ENCODE results near the gene FREM2. TPM values are rescaled to one million over a fixed set of nuclear protein-coding genes. Genes with fewer than 3 reads are reported as not detected.
A peak's percentile ranks its signal among the peaks of the same experiment; 100 is the strongest.

The FREM2 gene
- total and polyA plus RNA-seq, 7 donors: 0.18 to 9.4 (median 2.2) TPM

DNA sequence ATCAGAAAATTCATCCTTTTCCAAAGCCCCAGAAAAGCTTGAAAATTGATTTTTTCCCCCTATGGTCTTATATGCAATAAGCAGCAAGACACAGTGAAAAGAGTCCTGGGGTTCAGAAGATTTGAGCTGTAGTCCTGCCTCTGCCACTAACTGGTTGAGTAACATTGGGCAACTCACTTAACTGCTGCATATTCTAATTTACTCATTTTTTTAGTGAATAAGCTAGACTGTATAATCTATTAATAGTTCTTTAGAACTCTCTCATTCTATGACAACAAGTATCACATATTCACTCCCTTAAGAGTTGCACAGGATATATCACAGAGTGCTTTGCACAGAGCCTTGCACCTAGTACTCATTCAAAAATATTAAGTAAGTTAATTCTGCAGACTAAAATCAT lies 192.9 kb downstream of the FREM2 start:
- no peaks in the 10 kb centered on the region for H3K9me3 ChIP-seq
- intact Hi-C loops (cut with DNase I): loop anchor here (10.0 kb wide), 2 partner anchors 135 to 195 kb away; partner anchors contain the start of gene FREM2 (in 1 of the 2)
- no peak overlapping the region for H3K27ac ChIP-seq
- no peaks in the 10 kb centered on the region for H3K4me1 ChIP-seq
- no peak for TF ChIP-seq CTCF (IDR thresholded peaks at IDR 0.05)
- no peak overlapping the region for H3K4me3 ChIP-seq
- H3K27me3 ChIP-seq (ENCODE audit: insufficient read depth in 3 of 3, low read length in 2 of 3): no peaks in the 10 kb centered on the region
- DNase-seq (no peak), ATAC-seq (no peak)
- H3K36me3 ChIP-seq (ENCODE audit: insufficient read depth in 1 of 2, low read depth in 1 of 2): peaks cover 2 to 34% of the 10 kb centered on the region in 2 donors

DNA sequence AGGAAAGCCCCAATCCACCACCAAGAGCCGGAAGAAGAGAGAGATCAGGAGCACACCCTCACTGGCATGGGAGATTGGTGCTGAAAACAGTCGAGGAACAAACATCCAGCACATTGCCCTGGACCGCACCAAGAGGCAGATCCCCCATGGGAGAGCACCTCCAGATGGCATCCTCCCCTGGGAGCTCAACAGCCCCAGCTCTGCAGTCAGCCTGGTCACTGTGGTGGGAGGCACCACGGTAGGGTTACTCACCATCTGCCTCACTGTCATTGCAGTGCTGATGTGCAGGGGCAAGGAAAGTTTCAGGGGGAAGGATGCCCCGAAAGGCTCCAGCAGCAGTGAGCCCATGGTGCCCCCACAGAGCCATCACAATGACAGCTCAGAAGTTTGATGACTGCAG lies 193.5 kb downstream of the FREM2 start:
- no peak for DNase-seq

GRCh38 chr13:38883783-38884182 lies 196.9 kb downstream of the FREM2 start:
- WGBS, 3 donors: 47 to 63% (median 55%) methylated on average over 2 of the region's 2 CpGs
- DNase-seq (no peak), ATAC-seq (no peak)
- no peaks in the 10 kb centered on the region for H3K27me3 ChIP-seq (ENCODE audit: insufficient read depth in 3 of 3, low read length in 2 of 3)
- TF ChIP-seq CTCF (IDR thresholded peaks at IDR 0.05): no peak
- H3K9me3 ChIP-seq: no peaks in the 10 kb centered on the region
- no peak overlapping the region for H3K4me3 ChIP-seq
- peaks cover 2 to 13% of the 10 kb centered on the region in 2 donors for H3K36me3 ChIP-seq (ENCODE audit: insufficient read depth in 1 of 2, low read depth in 1 of 2)
- no peak overlapping the region for H3K27ac ChIP-seq
- intact Hi-C loops (cut with DNase I): no loop called here
- H3K4me1 ChIP-seq: no peaks in the 10 kb centered on the region

More for the DNA sequence above, 193.5 kb downstream of the FREM2 start:
- Histone ChIP-seq H3K4me1 (no peaks in the 10 kb centered on the region), H3K27ac (no peak overlapping the region), H3K4me3 (no peak overlapping the region), H3K9me3 (no peaks in the 10 kb centered on the region), H3K36me3 (ENCODE audit: insufficient read depth in 1 of 2, low read depth in 1 of 2) (peaks cover 2 to 34% of the 10 kb centered on the region in 2 donors), H3K27me3 (ENCODE audit: insufficient read depth in 3 of 3, low read length in 2 of 3) (no peaks in the 10 kb centered on the region)
- intact Hi-C loops (cut with DNase I): no loop called here
- no peak for TF ChIP-seq CTCF (IDR thresholded peaks at IDR 0.05)
- no peak for ATAC-seq
- WGBS, 3 donors: 82 to 93% (median 83%) methylated on average over 5 of the region's 5 CpGs

GRCh38 chr13:38888309-38888708 lies 201.4 kb downstream of the FREM2 start:
- Histone ChIP-seq H3K36me3 (ENCODE audit: insufficient read depth in 1 of 2, low read depth in 1 of 2) (no peaks in the 10 kb centered on the region), H3K27ac (no peak overlapping the region), H3K27me3 (ENCODE audit: insufficient read depth in 3 of 3, low read length in 2 of 3) (no peaks in the 10 kb centered on the region), H3K4me3 (no peak overlapping the region), H3K9me3 (no peaks in the 10 kb centered on the region), H3K4me1 (no peaks in the 10 kb centered on the region)
- peak in 1 of 4 donors; percentile 38 for ATAC-seq
- DNase-seq: no peak
- intact Hi-C loops (cut with DNase I): no loop called here
- no peak for TF ChIP-seq CTCF (IDR thresholded peaks at IDR 0.05)
- 83 to 91% (median 84%) methylated on average over 4 of the region's 4 CpGs for WGBS, 3 donors

GRCh38 chr13:38895075-38895474 lies 208.2 kb downstream of the FREM2 start:
- no peak for DNase-seq
- no peaks in the 10 kb centered on the region for H3K9me3 ChIP-seq
- H3K4me1 ChIP-seq: no peaks in the 10 kb centered on the region
- WGBS, 3 donors: 49 to 80% (median 59%) methylated on average over 1 of the region's 1 CpG
- H3K4me3 ChIP-seq: no peak overlapping the region
- TF ChIP-seq CTCF (IDR thresholded peaks at IDR 0.05): no peak
- no peak overlapping the region for H3K27ac ChIP-seq
- peak in 3 of 4 donors; percentile 40 to 67 (median 45) for ATAC-seq
- no peaks in the 10 kb centered on the region for H3K27me3 ChIP-seq (ENCODE audit: insufficient read depth in 3 of 3, low read length in 2 of 3)
- intact Hi-C loops (cut with DNase I): no loop called here
- H3K36me3 ChIP-seq (ENCODE audit: insufficient read depth in 1 of 2, low read depth in 1 of 2): no peaks in the 10 kb centered on the region
